Upper lobe of left lung (tissue), 6 donors: ENCODE measurements around the gene MAN1A1. TPM values are rescaled to one million over a fixed set of nuclear protein-coding genes. Genes with fewer than 3 reads are reported as not detected.

ENCODE experiments used
- ATAC-seq, 2 donors: fragments of 200-7000 bp; cut with Tn5 transposase; one replicate each; pipeline ENCODE4 v1.9.1; 2022; ENCODE audit warnings: mild to moderate bottlenecking in 2 of 2, moderate library complexity in 2 of 2; ENCODE audit not compliant: low FRiP score in 2 of 2
- DNase-seq, 2 donors: peaks; one replicate each; pipeline ENCODE4 v3.0.0-alpha.2; 2019 to 2020
- H3K27ac ChIP-seq, 4 donors: fragments of 200-600 bp; sonication (generic); one replicate each; pipeline ENCODE4 v1.5.1; 2016 to 2019
- H3K27me3 ChIP-seq, 4 donors: fragments of 200-600 bp; sonication (generic); one replicate each; pipeline ENCODE4 v1.5.1; 2017 to 2019
- H3K36me3 ChIP-seq, 4 donors: fragments of 200-600 bp; sonication (generic); one replicate each; pipeline ENCODE4 v1.5.1; 2016 to 2019
- H3K4me1 ChIP-seq, 4 donors: fragments of 200-600 bp; sonication (generic); one replicate each; pipeline ENCODE4 v1.5.1; 2018 to 2019
- H3K4me3 ChIP-seq, 4 donors: fragments of 200-600 bp; sonication (generic); one replicate each; pipeline ENCODE4 v1.5.1; 2017 to 2019; ENCODE audit warnings: mild to moderate bottlenecking in 2 of 4, moderate library complexity in 1 of 4
- H3K9me3 ChIP-seq, 4 donors: fragments of 200-600 bp; sonication (generic); one replicate each; pipeline ENCODE4 v1.5.1; 2018 to 2019
- EP300 ChIP-seq, 4 donors: sonication (generic); formaldehyde crosslinking; IDR thresholded peaks; one replicate each; pipeline ENCODE4 v1.5.1; 2017; ENCODE audit warnings: antibody characterized with exemption in 4 of 4, control low read depth in 2 of 4
- POLR2A ChIP-seq, 4 donors: fragments of 450-650 bp; IDR thresholded peaks; one replicate each; pipeline ENCODE4 v1.5.1; 2016 to 2017; ENCODE audit warnings: antibody characterized with exemption in 4 of 4, mild to moderate bottlenecking in 2 of 4
- POLR2AphosphoS5 ChIP-seq, 2 donors: sonication (generic); formaldehyde crosslinking; IDR thresholded peaks; one replicate each; pipeline ENCODE4 v1.5.1; 2017; ENCODE audit warnings: antibody characterized with exemption in 2 of 2
- WGBS, 2 donors: methylation state at CpG; one replicate each; pipeline ENCODE4 v1.1.5; 2017 to 2018; 5-methylcytosine and 5-hydroxymethylcytosine counted together
- total RNA-seq, 6 donors: library from RNA; depleted of rRNA in 4 of 6; stranded (reverse); fragments of >200 nt in 4 of 6; gene quantifications; one replicate each; pipeline versions ENCODE4 v1.1.0 to v1.2.1, GENCODE V29; 2016 to 2021
- TF ChIP-seq, protein P1 (sequence below), 6 experiments: fragments of 450-650 bp in 4 of 6; fragments of 200-600 bp in 2 of 6; sonication (generic) in 2 of 6; IDR thresholded peaks; one replicate each; pipeline ENCODE4 v1.5.1; 2016 to 2019; ENCODE audit warnings: antibody characterized with exemption in 6 of 6
- donor health status: DM: no; HTN: no; CAD: no; lungs with moderate emphysema.
- donor health status: DM: no; HTN: yes; CAD: no; lungs with severe emphysema.

MAN1A1 gene
- total RNA-seq, 6 donors from 2014 or later: 61.8 to 98.6 (median 79.1) TPM

DNA sequence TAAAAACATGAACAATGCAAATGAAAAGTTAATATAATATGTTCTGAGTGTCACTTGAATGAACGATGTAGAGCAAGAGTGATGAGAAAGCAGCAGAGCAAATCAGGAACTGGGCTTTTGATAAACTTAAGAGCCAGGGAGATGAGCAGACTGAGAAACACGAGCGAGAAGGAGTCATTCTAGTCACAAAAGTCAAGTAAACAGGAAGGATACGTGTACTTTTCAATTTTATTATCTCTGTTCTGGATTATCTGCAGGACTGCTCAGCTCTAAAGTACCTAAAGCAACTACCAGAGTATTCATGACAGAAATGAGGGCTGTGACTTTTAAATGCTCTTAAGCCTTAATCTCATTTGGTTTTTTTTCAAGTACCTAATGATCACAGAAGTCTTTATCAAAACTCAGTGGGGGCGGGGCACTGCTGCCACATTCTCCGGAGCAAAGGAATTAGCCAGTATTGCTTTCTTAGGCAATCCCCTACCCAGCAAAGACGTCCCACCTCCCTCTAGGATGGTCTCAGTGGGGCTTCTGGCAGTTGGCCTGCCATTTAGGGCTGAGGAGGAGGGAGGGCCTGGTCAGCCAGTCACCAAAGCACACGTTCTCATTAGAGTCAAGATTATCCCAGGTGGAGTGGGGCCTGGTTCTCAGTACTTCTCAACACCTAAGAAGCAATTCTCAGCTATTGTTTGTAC is 8.6 kb downstream of the MAN1A1 start:
- H3K36me3 ChIP-seq: no peaks in the 10 kb centered on the region
- no peak overlapping the region for H3K4me3 ChIP-seq
- H3K27me3 ChIP-seq: no peaks in the 10 kb centered on the region
- WGBS, 2 donors: 53 to 58% methylated on average over 6 to 8 of the region's 8 CpGs
- H3K4me1 ChIP-seq: peaks cover 24 to 45% (median 34%) of the 10 kb centered on the region in 4 donors
- TF ChIP-seq, protein P1, sequence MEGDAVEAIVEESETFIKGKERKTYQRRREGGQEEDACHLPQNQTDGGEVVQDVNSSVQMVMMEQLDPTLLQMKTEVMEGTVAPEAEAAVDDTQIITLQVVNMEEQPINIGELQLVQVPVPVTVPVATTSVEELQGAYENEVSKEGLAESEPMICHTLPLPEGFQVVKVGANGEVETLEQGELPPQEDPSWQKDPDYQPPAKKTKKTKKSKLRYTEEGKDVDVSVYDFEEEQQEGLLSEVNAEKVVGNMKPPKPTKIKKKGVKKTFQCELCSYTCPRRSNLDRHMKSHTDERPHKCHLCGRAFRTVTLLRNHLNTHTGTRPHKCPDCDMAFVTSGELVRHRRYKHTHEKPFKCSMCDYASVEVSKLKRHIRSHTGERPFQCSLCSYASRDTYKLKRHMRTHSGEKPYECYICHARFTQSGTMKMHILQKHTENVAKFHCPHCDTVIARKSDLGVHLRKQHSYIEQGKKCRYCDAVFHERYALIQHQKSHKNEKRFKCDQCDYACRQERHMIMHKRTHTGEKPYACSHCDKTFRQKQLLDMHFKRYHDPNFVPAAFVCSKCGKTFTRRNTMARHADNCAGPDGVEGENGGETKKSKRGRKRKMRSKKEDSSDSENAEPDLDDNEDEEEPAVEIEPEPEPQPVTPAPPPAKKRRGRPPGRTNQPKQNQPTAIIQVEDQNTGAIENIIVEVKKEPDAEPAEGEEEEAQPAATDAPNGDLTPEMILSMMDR (IDR thresholded peaks at IDR 0.05): no peak
- no peak for TF ChIP-seq EP300 (IDR thresholded peaks at IDR 0.05)
- no peak for TF ChIP-seq POLR2A (IDR thresholded peaks at IDR 0.05)
- TF ChIP-seq POLR2AphosphoS5 (IDR thresholded peaks at IDR 0.05): no peak
- H3K9me3 ChIP-seq: no peaks in the 10 kb centered on the region
- ATAC-seq: no peak
- H3K27ac ChIP-seq: peak overlapping the region in 3 of 4 donors; percentile 22 to 58 (median 45)
- no peak for DNase-seq

DNA sequence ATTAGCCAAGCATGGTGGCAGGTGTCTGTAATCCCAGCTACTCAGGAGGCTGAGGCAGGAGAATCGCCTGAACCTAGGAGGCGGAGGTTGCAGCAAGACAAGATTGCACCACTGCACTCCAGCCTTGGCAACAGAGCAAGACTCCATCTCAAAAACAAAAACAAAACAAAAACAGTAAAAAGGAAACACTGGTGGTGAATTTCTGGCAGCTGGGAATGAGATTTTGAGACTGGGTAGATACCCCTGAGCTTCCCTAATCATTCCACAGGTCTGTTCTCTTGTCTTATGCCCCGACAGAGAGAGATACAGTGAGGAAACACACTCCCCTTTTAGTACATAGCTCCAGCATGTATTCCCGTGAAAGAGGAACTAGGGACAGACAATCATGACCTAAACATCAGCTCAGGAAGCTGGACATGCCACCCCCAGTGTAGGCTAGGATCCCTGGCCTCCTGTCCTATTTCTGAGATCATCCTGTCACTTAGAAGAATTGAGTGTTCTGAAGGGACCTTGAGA is 9.6 kb downstream of the MAN1A1 start:
- no peaks in the 10 kb centered on the region for H3K36me3 ChIP-seq
- H3K4me1 ChIP-seq: peaks cover 25 to 52% (median 40%) of the 10 kb centered on the region in 4 donors
- DNase-seq: peak in 1 of 2 donors; percentile 35
- peak overlapping the region in 3 of 4 donors; percentile 22 to 58 (median 45) for H3K27ac ChIP-seq
- no peak overlapping the region for H3K4me3 ChIP-seq
- peak; percentile 73 to 81 for ATAC-seq
- H3K27me3 ChIP-seq: no peaks in the 10 kb centered on the region
- no peak for TF ChIP-seq EP300 (IDR thresholded peaks at IDR 0.05)
- no peak for TF ChIP-seq POLR2A (IDR thresholded peaks at IDR 0.05)
- TF ChIP-seq, protein P1 (IDR thresholded peaks at IDR 0.05): no peak
- TF ChIP-seq POLR2AphosphoS5 (IDR thresholded peaks at IDR 0.05): no peak
- WGBS, 2 donors: 59 to 68% methylated on average over 4 of the region's 4 CpGs
- H3K9me3 ChIP-seq: no peaks in the 10 kb centered on the region

DNA sequence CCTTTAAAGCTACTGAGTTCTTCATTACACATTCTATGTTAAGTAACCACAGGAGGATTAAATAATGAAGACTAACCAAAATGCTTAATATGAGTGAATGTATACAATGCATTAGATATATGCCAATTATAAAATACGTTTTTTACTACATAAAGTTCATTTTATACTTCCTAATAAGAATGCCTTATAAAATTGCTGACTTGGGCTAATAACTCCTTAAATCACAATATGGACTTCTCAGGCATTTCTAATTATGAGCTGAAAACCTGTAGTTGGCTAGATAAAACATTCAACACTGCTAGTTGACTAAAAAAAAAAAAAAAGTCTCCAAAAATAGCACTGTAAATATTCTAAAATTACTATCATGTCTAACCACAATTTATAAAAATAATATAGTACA is 11.8 kb downstream of the MAN1A1 start:
- Histone ChIP-seq H3K36me3 (no peaks in the 10 kb centered on the region), H3K9me3 (no peaks in the 10 kb centered on the region), H3K4me3 (no peak overlapping the region), H3K4me1 (peaks cover 21 to 41% (median 34%) of the 10 kb centered on the region in 4 donors), H3K27ac (no peak overlapping the region), H3K27me3 (no peaks in the 10 kb centered on the region)
- 88 to 93% methylated on average over 1 of the region's 1 CpG for WGBS, 2 donors
- TF ChIP-seq POLR2A (IDR thresholded peaks at IDR 0.05) (no peak), POLR2AphosphoS5 (IDR thresholded peaks at IDR 0.05) (no peak)
- no peak for DNase-seq
- no peak for ATAC-seq

GRCh38 chr6:119337252-119337651 is 12.3 kb downstream of the MAN1A1 start:
- no peaks in the 10 kb centered on the region for H3K9me3 ChIP-seq
- no peak overlapping the region for H3K27ac ChIP-seq
- H3K27me3 ChIP-seq: no peaks in the 10 kb centered on the region
- no peak for ATAC-seq
- H3K4me1 ChIP-seq: peaks cover 21 to 41% (median 32%) of the 10 kb centered on the region in 4 donors
- no peaks in the 10 kb centered on the region for H3K36me3 ChIP-seq
- WGBS, 2 donors: 95 to 97% methylated on average over 5 of the region's 5 CpGs
- no peak for DNase-seq
- TF ChIP-seq EP300 (IDR thresholded peaks at IDR 0.05) (no peak), POLR2AphosphoS5 (IDR thresholded peaks at IDR 0.05) (no peak), POLR2A (IDR thresholded peaks at IDR 0.05) (no peak)
- TF ChIP-seq, protein P1 (IDR thresholded peaks at IDR 0.05): no peak
- no peak overlapping the region for H3K4me3 ChIP-seq

GRCh38 chr6:119334535-119335264 is 14.9 kb downstream of the MAN1A1 start:
- no peaks in the 10 kb centered on the region for H3K27me3 ChIP-seq
- ATAC-seq (peak in 1 of 2 donors; percentile 58), DNase-seq (no peak)
- H3K9me3 ChIP-seq: no peaks in the 10 kb centered on the region
- no peak overlapping the region for H3K4me3 ChIP-seq
- H3K36me3 ChIP-seq: no peaks in the 10 kb centered on the region
- H3K27ac ChIP-seq: peak overlapping the region in 1 of 4 donors; percentile 2
- TF ChIP-seq EP300 (IDR thresholded peaks at IDR 0.05): no peak
- TF ChIP-seq POLR2A (IDR thresholded peaks at IDR 0.05): no peak
- no peak for TF ChIP-seq POLR2AphosphoS5 (IDR thresholded peaks at IDR 0.05)
- TF ChIP-seq, protein P1 (IDR thresholded peaks at IDR 0.05): no peak
- 48 to 61% methylated on average over 1 of the region's 1 CpG for WGBS, 2 donors
- peaks cover 8 to 33% (median 20%) of the 10 kb centered on the region in 4 donors for H3K4me1 ChIP-seq
